Measurements from ENCODE around the gene COIL. TPM values are rescaled to one million over a fixed set of nuclear protein-coding genes. Genes with fewer than 3 reads are reported as not detected.

COIL gene
- total and polyA plus RNA-seq, 9 of the 15 experiments (the other 6 are each of a cell fraction or from before 2014, with no cell fraction given) = 23.9 to 41.3 (median 28.7) TPM

GRCh38 chr17:56925088-56925487 is 35.8 kb downstream of the COIL start:
- no peak for DNase-seq (ENCODE audit: extremely low read depth in 1 of 4, low spot score in 3 of 4)
- in situ Hi-C loops (cut with MboI) = no loop called here
- Histone ChIP-seq H4K20me1 (replicated peaks; ENCODE audit: control insufficient read depth, insufficient read depth, low read length) (no peaks in the 10 kb centered on the region), H3K27me3 (ENCODE audit: control insufficient read depth in 2 of 2, insufficient read depth in 2 of 2, low read length in 2 of 2) (no peaks in the 10 kb centered on the region), H3K4me3 (no peak overlapping the region), H3K9me3 (replicated peaks; ENCODE audit: control insufficient read depth, insufficient read depth, low read depth, low read length) (no peaks in the 10 kb centered on the region), H3K4me2 (ENCODE audit: insufficient read depth, low read length) (no peak overlapping the region), H3K9ac (ENCODE audit: insufficient read depth in 1 of 2, low read depth in 2 of 2, low read length in 2 of 2) (no peak overlapping the region), H3K4me1 (replicated peaks in 1 of 2; ENCODE audit: control insufficient read depth in 2 of 2, insufficient read depth in 2 of 2, low read length in 2 of 2) (no peaks in the 10 kb centered on the region; a peak in 1 of 5 replicates), H3K79me2 (ENCODE audit: control insufficient read depth, insufficient read depth, low read length) (no peaks in the 10 kb centered on the region), H2AFZ (ENCODE audit: low read depth, low read length) (no peak overlapping the region), H3K27ac (ENCODE audit: extremely low read depth, low read depth, low read length) (no peak overlapping the region), H3K36me3 (ENCODE audit: control insufficient read depth, insufficient read depth, low read length) (no peaks in the 10 kb centered on the region), H3K9me1 (ENCODE audit: control insufficient read depth, insufficient read depth, low read length) (no peaks in the 10 kb centered on the region)
- ATAC-seq = no peak
- 45% methylated on average over 2 of the region's 2 CpGs for WGBS (ENCODE audit: insufficient coverage, low coverage, missing lambda C conversion rate)
- FAIRE-seq = no peak
- TF ChIP-seq ETS2 (tag; IDR thresholded peaks at IDR 0.05; ENCODE audit: borderline replicate concordance, poor library complexity, severe bottlenecking) (no peak), ZNF707 (CRISPR knock-in tag; conservative IDR thresholded peaks at IDR 0.05) (no peak), ZNF57 (CRISPR knock-in tag; IDR thresholded peaks at IDR 0.05) (no peak), LCOR (CRISPR knock-in tag; IDR thresholded peaks at IDR 0.05) (no peak), MTA1 (IDR thresholded peaks at IDR 0.05; ENCODE audit: borderline replicate concordance) (no peak), AFF4 (CRISPR knock-in tag; IDR thresholded peaks at IDR 0.05) (no peak), DEAF1 (CRISPR knock-in tag; IDR thresholded peaks at IDR 0.05) (no peak), KLF6 (CRISPR knock-in tag; IDR thresholded peaks at IDR 0.05; ENCODE audit: borderline replicate concordance) (no peak), FOXA3 (CRISPR knock-in tag; conservative IDR thresholded peaks at IDR 0.05 in 1 of 2, IDR thresholded peaks at IDR 0.05 in 1 of 2) (no peak), NONO (IDR thresholded peaks at IDR 0.05; ENCODE audit: low read depth in 2 of 2, low read length in 1 of 2) (no peak), FOXO4 (CRISPR knock-in tag; IDR thresholded peaks at IDR 0.05) (no peak), ZNF354B (CRISPR knock-in tag; IDR thresholded peaks at IDR 0.05) (no peak), U2AF1 (optimal IDR thresholded peaks at IDR 0.05; ENCODE audit: low read depth, low read length) (no peak), TRIM24 (IDR thresholded peaks at IDR 0.05) (no peak), HCFC1 (IDR thresholded peaks at IDR 0.05; ENCODE audit: low read depth, low read length) (no peak), ELF1 (tag; IDR thresholded peaks at IDR 0.05) (no peak), POU5F1 (IDR thresholded peaks at IDR 0.05; ENCODE audit: borderline replicate concordance, low read depth, low read length, partially characterized antibody) (no peak)
- no TSS peak for BruUV-seq (replicated peaks)
- ChIA-PET POLR2A (no interaction called here), CTCF (ENCODE audit: low intra/inter-chr PET ratio) (no interaction called here)
- intact Hi-C loops (cut with micrococcal nuclease) = no loop called here
